Kidney (tissue), 14 donors: ENCODE results near the gene PRKN. TPM values are rescaled to one million over a fixed set of nuclear protein-coding genes. Genes with fewer than 3 reads are reported as not detected.

ENCODE experiments used
- DNase-seq, 5 donors: peaks; one replicate each; pipeline ENCODE4 v3.0.0-alpha.2; 2013 to 2020
- FAIRE-seq: peaks from 2 replicates; lab custom pipeline; 2012; peaks lifted over from hg19 to GRCh38; lab: Jason Lieb, UNC
- H3K27ac ChIP-seq, 2 donors: one replicate each; pipeline ENCODE4 v1.7.0; 2013; ENCODE audit warnings: low read depth in 2 of 2, low read length in 2 of 2, inconsistent platforms in 1 of 2
- H3K27me3 ChIP-seq: one replicate; pipeline ENCODE4 v1.7.1; 2013; ENCODE audit warnings: low read length, inconsistent platforms; ENCODE audit not compliant: control insufficient read depth, insufficient read depth
- H3K36me3 ChIP-seq, 3 donors: one replicate each; pipeline versions ENCODE4 v1.7.0 to v1.7.1; 2013; ENCODE audit warnings: low read length in 3 of 3, control low read depth in 1 of 3, inconsistent platforms in 1 of 3; ENCODE audit not compliant: insufficient read depth in 3 of 3, control insufficient read depth in 2 of 3
- H3K4me1 ChIP-seq, 3 donors: one replicate each; pipeline versions ENCODE4 v1.7.0 to v1.7.1; 2013; ENCODE audit warnings: low read length in 3 of 3, inconsistent platforms in 1 of 3, low read depth in 1 of 3; ENCODE audit not compliant: control insufficient read depth in 2 of 3, insufficient read depth in 2 of 3
- H3K4me3 ChIP-seq, 3 donors: one replicate each; pipeline versions ENCODE4 v1.7.0 to v1.8.1; 2013; ENCODE audit warnings: low read length in 3 of 3, control low read depth in 1 of 3, inconsistent platforms in 1 of 3
- H3K9ac ChIP-seq, 3 donors: one replicate each; pipeline versions ENCODE4 v1.7.0 to v1.7.1; 2013; ENCODE audit warnings: low read length in 3 of 3, control low read depth in 1 of 3, inconsistent platforms in 1 of 3
- H3K9me3 ChIP-seq, 3 donors: one replicate each; pipeline versions ENCODE4 v1.7.0 to v1.7.1; 2013; ENCODE audit warnings: low read length in 3 of 3, control low read depth in 1 of 3, inconsistent platforms in 1 of 3; ENCODE audit not compliant: control insufficient read depth in 2 of 3, insufficient read depth in 1 of 3
- intact Hi-C: fragments of 100-400 bp; cut with DNase I; formaldehyde crosslinking; loops from one replicate; pipeline ENCODE4 v1.11.1; 2022
- polyA plus RNA-seq: library from polyadenylated mRNA; stranded (reverse); fragments of 350-450 nt; fragmentation: Illumina TruSeq; extraction: RNeasy Lipid Tissue Mini Kit (QIAGEN cat#74804); gene quantifications from one replicate; pipeline ENCODE4 v1.2.3, GENCODE V29; 2014; ENCODE audit warnings: low read depth, low replicate concordance; ENCODE audit not compliant: insufficient read depth
- total RNA-seq: library from RNA; stranded (reverse); fragmentation: NEBNext Ultra II Directional; extraction: Animal tissue kit (Norgen Biotek cat#: 25700); gene quantifications from one replicate; pipeline ENCODE4 v1.2.1, GENCODE V29; 2021
- TF ChIP-seq, protein P1 (sequence below): IDR thresholded peaks from 3 replicates; pipeline ENCODE4 v1.5.1; 2012; ENCODE audit warnings: mild to moderate bottlenecking, moderate library complexity, borderline replicate concordance; ENCODE audit not compliant: insufficient read depth; ENCODE audit errors: extremely low read depth
- donor health status: control.
- donor health status: control.
- donor health status: control.
- donor health status: control.
- donor health status: control.
- donor health status: DM: yes; HTN: yes; CAD: no.
- donor health status: Normal renal cell carcinoma (clear cell type).

PRKN gene
- total and polyA plus RNA-seq, 2 donors from 2014 or later, result 8.6 to 10.4 TPM

DNA sequence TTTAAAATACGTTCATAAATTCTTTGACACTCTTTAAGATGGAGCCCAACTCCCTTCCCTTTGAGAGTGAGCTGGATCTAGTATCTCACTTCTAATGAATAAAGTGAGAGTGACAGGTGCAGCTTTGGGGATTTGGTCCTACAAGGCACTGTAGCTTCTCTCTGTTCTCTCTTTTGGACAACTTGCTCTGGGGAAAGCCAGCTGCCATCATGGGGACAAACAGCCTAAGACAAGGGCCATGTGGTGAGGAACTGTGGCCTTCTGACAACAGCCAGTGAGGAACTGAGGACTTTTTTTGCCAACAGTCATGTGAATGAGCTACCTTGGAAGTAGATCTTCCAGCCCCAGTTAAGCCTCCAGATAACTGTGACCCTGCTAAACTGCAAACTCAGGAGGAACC lies 1180.9 kb downstream of the PRKN start:
- Histone ChIP-seq H3K9ac (no peak overlapping the region), H3K4me1 (no peaks in the 10 kb centered on the region), H3K27ac (no peak overlapping the region), H3K27me3 (no peaks in the 10 kb centered on the region), H3K4me3 (peak overlapping the region in 1 of 3 donors; percentile 7), H3K9me3 (no peaks in the 10 kb centered on the region), H3K36me3 (no peaks in the 10 kb centered on the region)
- intact Hi-C loops, result no loop called here
- TF ChIP-seq, protein P1, sequence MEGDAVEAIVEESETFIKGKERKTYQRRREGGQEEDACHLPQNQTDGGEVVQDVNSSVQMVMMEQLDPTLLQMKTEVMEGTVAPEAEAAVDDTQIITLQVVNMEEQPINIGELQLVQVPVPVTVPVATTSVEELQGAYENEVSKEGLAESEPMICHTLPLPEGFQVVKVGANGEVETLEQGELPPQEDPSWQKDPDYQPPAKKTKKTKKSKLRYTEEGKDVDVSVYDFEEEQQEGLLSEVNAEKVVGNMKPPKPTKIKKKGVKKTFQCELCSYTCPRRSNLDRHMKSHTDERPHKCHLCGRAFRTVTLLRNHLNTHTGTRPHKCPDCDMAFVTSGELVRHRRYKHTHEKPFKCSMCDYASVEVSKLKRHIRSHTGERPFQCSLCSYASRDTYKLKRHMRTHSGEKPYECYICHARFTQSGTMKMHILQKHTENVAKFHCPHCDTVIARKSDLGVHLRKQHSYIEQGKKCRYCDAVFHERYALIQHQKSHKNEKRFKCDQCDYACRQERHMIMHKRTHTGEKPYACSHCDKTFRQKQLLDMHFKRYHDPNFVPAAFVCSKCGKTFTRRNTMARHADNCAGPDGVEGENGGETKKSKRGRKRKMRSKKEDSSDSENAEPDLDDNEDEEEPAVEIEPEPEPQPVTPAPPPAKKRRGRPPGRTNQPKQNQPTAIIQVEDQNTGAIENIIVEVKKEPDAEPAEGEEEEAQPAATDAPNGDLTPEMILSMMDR, result no peak
- FAIRE-seq (no peak), DNase-seq (no peak)

DNA sequence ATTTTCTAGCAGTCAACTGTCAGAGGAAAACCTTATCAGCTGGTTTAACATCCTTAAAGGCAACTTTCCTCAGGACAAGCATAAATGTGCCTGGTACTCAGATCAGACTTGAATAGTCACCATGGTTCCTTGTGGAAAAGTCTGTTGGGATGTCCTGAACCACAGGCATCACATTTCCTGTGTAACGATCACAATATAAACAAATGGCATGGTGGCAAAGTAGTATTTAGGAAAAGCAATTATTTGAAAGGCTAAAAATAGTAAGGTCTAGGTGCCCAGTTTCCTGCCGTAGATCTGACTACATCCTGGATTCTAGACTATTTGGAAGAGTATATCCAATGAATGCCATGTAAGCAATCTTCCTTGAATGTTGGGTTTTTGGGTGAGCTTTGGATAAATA lies 1181.8 kb downstream of the PRKN start:
- Histone ChIP-seq H3K27ac (no peak overlapping the region), H3K4me3 (no peak overlapping the region), H3K4me1 (no peaks in the 10 kb centered on the region), H3K9ac (no peak overlapping the region), H3K36me3 (no peaks in the 10 kb centered on the region), H3K27me3 (no peaks in the 10 kb centered on the region), H3K9me3 (no peaks in the 10 kb centered on the region)
- intact Hi-C loops, result no loop called here
- no peak for DNase-seq
- TF ChIP-seq, protein P1, result no peak
- FAIRE-seq, result no peak

DNA sequence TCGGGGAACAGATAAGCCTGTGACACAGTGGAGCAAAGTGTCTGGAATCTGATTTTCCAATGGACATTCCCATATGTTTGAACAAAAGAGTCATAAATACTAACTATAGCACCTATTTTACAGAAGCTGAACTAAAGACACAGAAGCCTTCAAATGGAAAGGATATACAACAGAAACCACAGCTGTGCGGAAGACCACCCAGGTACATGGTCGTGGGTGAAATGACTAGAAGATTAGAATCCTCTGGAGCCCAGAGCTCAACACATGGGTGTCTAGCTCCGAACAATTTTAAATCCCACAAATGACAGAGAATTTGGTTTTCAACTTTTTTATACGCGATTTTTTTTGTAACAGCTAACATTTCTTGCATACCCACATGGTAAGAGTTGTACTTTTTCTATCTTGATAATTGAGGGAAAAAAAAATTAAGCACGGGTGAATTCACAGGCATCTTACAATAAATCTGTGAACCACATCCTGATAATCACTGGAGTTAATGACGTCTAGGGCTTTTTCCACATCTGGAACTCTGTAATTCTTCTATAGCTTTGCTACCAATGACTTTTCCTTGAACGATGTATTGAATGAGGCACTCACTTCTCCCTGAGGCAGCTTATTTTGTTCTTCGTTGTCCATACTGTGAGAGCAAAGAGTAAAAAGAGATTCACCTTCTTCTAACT lies 1182.6 kb downstream of the PRKN start:
- H3K27me3 ChIP-seq, result no peaks in the 10 kb centered on the region
- no peaks in the 10 kb centered on the region for H3K36me3 ChIP-seq
- FAIRE-seq (no peak), DNase-seq (no peak)
- H3K4me1 ChIP-seq, result no peaks in the 10 kb centered on the region
- H3K9me3 ChIP-seq, result no peaks in the 10 kb centered on the region
- intact Hi-C loops, result no loop called here
- H3K4me3 ChIP-seq, result no peak overlapping the region
- no peak overlapping the region for H3K27ac ChIP-seq
- TF ChIP-seq, protein P1, result no peak
- no peak overlapping the region for H3K9ac ChIP-seq
